DMS53 (cell line): ENCODE results near the gene EPN3.

Experiments used
- DNase-seq: peaks from one replicate; lab custom pipeline; 2025; lab: John Stamatoyannopoulos, UW

The EPN3 gene

DNA sequence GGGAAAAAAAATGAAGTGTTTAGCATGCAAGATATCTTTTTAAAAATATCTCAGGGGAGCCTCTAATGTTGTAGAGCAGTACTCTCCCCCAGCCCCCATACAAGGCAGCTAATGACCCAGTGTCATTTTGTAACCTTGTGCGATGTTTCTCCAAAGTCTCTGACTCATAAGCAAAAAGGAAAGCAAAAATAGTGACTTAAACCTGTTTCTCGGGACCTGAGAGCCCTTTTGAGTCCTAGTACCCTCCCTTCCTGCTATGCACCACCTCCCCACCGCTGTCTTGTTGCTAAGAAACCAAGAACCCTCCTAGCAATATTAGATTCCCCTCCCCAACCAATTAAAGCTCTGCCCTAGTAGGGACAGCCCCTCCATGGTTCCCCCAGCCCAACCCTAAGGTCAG is 21.5 kb upstream of the EPN3 start:
- peak; percentile 47 for DNase-seq

DNA sequence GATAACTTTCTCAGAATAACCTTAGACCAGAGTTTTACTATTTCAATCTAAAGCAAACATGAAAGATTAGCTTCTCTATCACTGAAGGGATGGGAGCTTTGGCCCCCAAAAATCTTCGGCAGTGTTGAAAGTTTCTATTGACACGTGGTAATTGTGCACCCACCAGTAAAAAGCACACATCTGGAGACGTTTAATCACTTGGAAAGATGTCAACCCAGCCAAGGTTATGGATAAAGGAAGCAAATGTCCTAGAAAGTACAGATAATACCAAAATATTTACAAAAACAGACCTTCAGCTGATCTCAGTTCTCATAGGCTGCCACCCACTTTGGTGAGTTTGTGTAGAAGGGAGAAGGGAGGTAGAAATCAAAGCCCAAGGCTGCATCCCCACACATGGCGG is 19.0 kb upstream of the EPN3 start:
- no peak for DNase-seq

DNA sequence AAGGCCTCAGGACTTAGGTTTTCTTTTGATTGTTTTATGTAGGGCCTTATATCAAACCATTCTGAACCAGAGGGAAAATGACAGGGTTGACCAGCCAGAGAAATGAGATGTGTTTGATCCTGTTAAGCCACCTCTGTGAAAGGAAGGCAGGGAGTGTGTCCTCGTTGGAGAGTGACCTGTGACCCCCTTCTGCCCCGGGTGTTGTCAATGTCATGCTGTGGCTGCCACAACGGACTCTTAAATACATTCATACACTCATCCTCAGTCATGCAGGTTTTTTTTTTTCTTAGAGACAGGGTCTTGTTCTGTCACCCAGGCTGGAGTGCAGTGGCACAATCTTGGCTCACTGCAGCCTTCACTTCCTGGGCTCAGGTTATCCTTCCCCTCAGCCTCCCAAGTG is 18.1 kb upstream of the EPN3 start:
- DNase-seq = no peak

DNA sequence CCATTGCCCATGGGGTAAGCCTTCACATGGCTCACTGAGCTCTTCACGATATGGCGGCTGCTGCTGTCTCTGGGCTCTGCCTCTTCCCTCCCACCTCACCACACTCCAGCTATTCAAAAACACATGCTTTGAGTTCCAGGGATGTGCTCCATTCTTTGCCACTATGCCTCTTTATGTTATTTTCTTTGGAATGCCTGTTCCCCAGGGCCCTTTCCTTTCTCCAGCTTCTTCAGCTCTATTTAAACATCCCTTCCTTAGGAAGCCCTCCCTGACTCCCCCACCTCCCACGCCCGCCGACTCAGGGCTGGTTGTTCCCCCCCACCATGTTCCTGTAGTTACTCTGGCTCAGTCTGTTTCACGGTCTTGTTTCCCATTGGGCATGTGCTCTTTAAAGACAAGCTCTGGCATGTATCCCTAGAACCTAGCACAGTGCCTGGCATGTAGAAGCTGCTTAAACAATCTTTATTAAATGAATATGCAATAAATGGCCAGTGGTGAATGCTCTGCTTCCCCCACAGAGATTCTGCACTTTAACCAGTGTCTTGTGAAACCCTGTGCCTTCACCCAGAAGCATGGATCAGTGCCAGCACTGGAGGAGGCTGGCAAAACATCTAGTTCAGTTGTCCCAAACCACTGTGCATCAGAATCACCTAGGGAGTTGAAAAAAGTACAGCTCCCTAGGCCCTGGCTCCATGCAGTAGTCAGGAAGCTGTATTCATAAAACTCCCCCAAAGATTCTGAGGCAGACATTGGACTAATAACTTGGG is 17.4 kb upstream of the EPN3 start:
- DNase-seq = no peak

DNA sequence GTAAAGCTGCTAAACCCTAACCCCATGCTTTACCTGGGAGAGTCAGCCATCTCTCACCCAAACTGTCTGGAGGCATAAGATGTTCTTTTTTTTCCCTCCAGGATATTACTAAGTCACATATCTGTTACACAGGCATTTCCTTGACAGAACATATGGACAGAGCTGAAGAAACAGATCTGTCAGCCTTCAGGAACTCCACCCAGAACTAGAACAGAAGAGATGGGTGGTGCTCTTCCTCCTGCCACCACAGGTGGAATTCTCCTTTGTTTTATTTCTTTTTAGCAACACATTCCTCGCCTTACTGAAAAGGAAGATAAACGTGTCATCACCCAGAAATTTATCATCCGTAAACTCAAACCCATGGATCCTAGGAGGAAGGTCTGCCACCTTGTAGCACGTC is 15.5 kb upstream of the EPN3 start:
- DNase-seq = no peak

DNA sequence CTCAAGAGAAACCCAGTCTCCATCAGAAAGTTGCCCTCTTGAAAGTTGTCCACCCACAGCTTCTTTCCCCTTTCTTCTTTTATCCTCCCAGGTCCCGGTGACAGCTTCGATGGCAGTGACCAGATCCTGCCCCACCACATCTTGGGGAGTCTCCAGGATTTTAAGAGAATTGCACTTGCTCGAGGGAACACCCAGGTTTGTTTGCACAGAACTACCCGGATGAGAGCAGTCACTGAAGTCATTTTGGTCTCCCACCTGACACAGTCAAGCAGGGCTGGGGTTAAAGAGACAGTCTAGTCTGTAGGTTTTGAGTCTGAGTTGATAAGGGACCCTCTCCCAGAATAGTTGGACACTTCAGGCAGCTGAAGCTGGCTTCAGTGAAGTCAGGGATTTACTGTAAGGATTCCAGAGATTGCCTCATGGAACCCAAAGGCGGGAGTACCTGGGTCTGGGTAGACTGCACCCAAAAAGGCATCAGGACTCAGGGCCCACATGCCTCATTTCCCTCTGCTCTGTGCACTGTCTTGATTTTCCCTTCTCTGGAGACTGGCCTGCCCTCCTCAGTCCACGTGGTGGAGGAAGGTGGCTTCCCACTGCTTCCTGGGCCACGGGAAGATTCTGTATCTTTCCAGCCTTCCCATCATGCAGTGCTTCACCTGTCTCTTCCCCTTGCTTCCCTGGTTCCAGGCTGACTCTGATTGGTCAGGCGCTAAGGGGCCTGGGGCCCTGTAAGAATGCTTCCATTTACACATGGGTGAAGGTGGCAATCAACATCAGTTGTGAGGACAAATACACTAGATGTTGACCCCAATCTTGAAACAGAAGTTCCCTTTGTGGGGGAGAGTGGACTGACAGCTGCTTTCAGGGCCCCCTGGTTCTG is 14.8 kb upstream of the EPN3 start:
- DNase-seq = no peak

DNA sequence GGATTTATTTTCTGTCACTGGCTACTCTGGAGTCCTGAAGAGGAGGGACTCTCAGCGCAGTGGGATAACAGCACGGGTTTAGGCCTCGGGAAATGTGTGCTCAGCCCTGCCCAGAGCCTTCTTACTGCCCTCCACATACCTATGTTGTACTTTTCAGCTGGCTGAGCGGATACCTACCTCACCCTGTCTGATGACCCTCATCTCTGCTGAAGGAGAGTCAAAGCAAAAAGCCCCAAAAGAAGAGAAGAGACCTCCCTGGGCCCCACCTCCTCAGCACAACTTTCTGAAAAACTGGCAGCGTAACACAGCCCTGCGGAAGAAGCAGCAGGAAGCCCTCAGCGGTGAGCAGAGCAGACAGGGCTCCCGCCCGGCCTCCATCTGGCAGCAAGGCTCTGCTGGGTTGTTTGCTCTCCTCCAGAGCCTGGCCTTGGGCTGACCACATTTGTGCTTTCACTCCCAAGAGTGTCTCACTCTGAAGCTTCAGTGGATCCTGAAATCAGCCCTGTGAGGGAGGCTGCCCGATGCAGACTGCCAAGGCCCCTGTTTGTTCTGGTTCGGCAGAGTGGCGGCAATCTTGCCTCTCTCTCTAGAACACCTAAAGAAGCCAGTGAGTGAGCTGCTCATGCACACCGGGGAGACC is 14.0 kb upstream of the EPN3 start:
- DNase-seq = no peak

DNA sequence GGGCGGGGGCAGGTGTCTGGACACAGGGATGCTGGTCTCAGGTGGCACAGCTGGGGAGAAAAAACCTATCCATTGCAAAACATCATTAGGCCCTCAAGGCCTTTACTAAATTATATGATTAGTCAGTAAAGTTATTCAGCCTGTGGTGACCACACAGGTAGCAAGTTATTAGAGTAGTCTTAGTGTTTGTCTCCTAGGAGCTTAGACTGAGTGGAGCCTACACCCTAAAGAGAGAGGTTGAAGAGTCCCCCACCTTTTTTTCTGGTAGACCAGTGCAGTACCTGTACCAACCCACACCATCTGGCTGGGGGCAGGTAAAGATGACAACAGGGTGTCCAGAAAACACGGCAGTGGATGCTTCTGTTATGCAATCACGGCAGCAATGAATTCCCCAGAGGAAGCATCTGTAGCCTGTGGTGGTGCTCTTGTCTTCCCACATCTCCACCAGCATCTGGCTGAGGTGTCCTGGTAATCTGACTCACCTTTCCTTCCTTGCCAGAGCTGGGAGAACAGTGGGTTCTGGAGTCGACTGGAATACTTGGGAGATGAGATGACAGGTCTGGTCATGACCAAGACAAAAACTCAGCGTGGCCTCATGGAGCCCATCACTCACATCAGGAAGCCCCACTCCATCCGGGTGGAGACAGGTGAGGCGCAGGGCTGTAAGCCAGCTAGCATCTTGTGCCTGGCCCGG is 13.2 kb upstream of the EPN3 start:
- DNase-seq = no peak

DNA sequence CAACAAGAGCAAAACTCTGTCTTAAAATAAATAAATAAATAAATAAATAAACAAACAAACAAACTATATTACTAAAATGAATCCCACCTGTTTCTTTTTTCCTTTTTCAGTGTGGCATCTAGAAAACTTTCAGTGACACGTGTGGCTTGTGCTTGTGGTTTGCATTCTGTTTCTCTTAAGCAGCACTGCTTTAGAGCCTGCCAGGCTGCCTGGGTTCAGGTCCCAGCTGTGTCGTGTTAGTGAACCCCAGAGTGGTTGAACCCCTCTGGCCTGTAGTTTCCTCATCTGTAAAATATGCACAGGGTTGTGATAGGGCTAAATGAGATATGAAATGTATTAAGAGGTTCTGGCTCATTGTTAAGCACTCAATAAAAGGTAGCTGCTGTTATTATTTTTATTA is 12.1 kb upstream of the EPN3 start:
- DNase-seq = no peak

DNA sequence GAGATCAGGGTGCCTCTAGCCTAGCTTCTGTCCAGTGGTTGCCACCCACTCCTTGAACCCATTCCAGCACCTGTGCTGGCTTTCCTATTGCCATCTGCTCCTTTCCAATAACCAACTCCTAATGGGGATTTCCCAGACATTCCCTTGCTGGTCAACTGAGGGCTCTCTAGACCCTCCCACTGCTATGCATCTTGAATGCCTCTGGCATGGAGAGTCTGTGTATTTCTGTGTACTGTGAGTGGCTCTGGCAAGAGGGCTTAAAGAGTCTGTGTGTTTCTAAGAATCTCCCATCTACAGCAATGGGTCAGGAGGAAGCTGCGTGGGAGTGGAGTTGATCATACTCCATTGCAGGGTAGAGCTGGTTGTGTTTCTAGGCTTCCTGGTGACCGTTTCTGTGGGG is 11.0 kb upstream of the EPN3 start:
- DNase-seq = no peak

DNA sequence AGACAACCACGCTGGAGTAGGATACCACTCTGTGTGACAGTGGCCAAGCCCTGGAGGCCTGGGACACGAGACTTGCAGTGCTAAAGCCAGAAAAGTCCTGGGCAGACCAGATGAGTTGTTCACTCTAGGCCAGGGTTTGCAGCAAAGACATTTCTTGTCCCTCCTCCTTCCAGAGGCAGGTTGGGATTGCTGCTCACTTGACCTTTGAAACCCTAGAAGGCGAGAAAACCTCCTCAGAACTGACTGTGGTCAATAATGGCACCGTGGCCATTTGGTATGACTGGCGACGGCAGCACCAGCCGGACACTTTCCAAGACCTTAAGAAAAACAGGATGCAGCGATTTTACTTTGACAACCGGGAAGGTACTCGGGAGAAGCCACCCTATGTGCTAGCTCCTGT is 9.8 kb upstream of the EPN3 start:
- peak; percentile 51 for DNase-seq

DNA sequence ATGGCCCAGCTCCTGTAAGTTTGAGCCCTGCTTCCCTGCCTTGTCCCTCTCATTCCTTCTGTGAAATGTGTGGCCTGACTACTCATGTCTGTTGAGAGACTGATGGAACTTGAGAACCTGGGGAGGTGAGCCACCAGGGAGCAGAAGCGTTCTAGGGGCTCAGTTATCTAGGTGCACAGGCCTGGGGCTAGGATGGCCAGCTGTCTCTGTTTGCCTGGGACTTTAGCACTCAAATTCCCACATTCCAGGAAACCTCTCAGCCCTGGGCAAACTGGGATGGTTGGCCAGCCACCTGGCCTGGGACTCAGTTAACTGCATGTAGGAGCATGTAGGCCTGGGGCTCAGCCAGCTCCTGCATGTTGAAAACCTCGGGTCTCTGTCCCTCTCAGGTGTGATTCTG is 9.3 kb upstream of the EPN3 start:
- DNase-seq = peak; percentile 63

DNA sequence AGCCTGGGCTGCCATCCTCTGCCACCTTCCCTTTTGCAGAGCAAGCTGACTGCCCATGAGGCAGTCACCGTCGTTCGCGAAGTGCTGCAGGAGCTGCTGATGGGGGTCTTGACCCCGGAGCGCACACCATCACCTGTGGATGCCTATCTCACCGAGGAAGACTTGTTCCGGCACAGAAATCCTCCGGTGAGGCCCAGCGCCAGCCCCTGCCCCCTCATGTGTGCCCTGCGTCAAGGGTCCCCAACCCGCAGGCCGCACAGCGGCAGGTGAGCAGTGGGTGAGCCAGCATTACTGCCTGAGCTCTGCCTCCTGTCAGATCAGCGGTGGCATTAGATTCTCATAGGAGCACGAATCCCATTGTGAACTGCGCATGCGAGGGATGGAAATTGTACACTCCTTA is 7.7 kb upstream of the EPN3 start:
- no peak for DNase-seq

DNA sequence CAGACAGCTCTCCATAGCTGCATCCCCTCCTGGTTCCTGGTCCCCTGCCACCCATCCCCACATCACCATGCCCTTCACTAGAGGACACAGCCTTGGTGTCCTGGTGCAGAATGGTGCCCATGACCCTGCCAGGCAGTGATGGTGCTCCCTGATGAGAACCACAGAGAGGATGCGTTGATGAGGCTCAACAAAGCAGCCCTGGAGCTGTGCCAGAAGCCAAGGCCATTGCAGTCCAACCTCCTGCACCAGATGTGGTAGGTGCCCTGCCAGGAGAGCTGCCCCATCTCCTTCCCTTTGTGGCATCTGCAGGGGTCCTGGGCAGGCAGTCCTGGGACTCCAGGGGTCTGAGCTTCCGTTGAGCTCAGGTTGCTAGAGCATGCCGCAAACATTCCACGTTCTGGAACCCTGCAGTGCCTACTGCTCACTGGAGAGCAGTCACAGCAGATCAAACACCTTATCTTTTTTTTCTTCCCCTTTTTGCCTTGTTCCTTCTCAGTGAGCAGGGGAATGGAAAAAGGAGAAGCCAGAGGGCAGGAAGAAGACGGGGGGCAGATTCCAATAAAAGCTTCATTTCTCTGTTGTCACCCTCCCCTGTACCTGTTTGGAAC is 5.3 kb upstream of the EPN3 start:
- DNase-seq = no peak

DNA sequence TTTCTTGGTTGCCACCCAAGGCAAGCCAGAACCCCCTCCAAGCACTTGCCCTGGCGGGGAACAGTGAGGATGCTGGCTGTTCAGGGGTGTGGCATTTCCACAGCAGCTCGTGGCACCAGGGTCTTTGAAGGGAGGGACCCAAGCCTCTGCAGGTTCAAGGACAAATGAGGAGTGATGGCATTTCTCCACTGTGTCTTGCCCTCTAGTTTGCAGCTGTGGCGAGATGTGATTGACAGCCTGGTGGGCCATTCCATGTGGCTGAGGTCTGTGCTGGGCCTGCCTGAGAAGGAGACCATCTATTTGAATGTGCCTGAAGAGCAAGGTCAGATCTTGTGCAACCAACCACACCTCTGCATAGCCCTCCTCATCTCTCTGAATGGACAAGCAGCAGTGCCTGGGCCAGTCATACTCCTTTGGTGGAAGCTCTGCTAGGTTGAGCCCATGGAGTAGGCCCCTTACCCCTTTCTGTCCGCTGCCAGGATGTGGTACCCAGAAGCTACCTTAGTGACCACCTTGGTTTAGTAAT is 4.5 kb upstream of the EPN3 start:
- DNase-seq = no peak

DNA sequence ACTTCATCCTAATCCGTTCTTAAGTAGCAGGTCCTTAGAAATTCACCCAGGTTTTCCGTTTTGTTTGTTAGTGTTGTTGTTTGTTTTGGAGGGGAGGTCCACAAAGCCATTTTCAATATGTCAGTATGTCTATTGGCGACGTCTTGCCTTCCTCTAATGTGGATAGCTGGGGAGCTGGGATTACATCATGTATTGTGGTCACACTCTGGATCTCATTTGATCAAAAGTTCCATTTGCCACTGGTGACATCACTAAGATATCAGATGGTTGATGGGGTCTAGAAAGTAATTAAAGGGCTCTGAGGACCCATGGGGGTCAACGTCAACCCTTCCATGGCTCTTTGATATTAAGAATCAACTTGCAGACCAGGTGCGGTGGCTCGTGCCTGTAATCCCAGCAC is 2.7 kb upstream of the EPN3 start:
- no peak for DNase-seq

DNA sequence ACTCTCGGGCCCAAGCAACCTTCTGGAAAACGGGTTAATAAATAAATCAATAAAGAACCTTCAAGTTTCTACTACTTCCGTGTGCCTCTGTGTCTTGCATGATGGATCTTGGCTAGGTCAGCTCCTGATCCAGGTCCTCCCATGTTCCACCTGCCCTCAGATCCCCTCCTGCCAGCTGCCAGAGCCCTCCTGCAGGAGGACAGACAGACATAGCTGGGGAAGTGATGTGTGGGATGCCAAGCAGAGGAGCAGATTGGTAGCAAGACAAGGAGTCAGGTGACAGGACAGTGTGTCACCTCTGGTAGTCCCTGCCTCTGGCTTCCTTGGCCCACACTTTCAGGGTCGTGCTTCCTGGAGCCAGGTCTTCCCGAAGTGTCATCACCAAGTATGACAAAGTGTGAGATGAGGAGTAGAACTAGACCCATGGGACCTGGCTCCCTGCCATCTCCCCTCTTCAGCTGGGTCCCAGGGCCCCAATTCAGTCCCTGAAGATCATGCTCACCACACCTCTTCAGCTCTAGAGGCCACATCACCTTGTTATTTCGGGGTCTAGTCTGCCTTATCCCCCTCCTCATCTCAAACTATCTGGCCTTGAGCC is 1.0 kb upstream of the EPN3 start:
- DNase-seq = peak; percentile 47

DNA sequence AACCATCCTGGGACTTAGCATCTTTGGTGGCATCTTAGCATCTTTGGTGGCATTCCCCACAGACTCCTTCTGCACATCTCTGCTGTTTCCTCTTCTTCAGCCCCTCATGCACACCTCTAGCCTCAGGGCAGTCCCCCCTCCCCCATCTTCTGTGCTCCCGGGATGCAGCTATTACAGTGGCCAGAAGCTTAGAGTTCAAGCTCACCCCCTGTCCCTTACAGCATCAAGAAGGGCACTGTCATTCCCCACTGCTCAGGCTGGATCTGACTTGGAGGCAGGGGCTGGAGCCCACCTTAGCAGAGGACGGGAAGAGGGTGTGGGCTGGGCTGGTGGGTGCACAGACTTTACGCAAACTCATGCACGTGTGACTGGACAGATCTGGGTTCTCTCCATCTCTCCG is 650 bp downstream of the EPN3 start:
- DNase-seq = peak; percentile 59

DNA sequence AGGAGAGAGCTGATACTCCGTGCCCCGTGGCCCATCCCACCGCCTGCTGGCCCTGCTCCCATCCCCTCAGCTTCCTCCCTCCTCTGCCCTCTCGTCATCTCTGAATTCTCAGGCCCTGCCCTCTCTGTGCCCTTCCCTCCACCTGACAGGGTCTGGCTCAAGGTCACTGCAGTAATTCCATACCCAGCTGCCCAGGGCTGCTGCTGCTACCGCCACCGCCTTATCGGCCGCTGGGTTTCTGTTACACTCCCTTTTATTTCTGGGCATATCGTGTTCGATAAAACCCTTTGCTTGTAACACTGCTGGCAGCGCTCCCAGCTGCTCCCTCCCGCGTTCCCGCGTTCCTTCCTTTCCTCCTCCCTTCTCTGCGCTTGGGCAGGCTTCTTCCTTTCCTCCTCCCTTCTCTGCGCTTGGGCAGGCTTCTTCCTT is 1.2 kb downstream of the EPN3 start:
- DNase-seq = peak; percentile 65

DNA sequence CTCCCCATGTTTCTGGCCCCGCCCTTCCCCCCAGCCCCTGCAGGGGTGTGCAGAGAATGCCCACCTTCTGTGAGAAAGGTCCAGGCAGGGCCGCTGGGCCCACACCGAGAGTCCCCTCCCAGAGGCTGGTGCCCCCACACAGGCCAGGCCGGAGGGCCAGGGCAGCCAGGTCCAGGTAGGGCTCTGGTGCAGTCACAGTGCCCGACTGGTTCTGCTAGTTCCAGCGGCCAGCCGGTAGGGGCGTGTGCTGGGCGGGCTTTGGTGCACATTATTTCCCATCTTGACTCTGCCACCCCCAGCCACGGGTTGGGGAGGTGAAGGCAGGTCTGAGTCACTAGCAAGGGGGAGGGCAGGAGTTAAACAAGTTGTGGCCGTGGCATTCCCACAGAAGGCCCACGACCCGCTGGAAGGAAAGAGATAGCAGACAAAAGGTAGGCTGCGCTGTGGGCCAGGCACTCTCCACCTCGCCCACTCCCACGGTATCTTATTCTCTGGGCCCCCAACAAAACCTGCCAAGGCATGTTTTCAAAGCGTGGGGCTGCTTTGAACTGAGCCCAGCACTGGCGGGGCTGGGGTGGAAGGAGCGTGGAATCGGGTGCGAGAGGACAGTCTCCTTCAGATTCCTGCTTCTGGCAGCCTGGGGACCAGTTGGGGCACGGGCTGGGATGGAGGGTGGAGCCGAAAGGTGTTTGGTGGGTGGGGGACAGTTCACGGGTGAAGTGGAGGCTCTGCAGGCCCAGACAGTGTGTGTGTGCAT is 1.9 kb downstream of the EPN3 start:
- DNase-seq = peak; percentile 84

DNA sequence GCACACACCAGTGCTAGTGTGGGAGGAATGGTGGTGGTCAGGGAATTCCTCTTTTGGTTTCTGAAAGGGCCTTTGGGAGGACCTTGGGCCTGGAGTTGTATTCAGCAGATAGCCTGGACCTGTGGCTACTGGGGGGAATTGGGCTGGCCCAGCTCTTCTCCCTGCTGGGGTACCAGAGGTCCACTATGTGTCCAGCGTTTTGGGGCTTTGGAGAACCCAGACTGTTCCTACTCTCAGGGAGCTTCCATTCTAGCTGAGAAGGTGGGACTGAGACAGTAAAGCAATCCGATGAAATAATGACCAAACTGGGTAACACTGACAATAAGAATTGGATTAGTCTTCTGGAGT is 2.4 kb downstream of the EPN3 start:
- DNase-seq = no peak
